B cell (primary cell): Measurements from ENCODE around the gene QRSL1. TPM values are rescaled to one million over a fixed set of nuclear protein-coding genes. Genes with fewer than 3 reads are reported as not detected.

ENCODE experiments used
- ATAC-seq: fragments of 200-7000 bp; cut with Tn5 transposase; one replicate; pipeline ENCODE4 v1.10.0; 2021; ENCODE audit warnings: low read depth, mild to moderate bottlenecking, moderate number of reproducible peaks, moderate library complexity
- CTCF ChIA-PET: fragments of 350-600 bp; sonication (Branson Sonifier 250); formaldehyde crosslinking; loops from one replicate; lab custom pipeline; 2021; ENCODE audit warnings: antibody characterized with exemption, inconsistent platforms; lab: Charles Lee
- POLR2A ChIA-PET: fragments of 350-600 bp; sonication (Branson Sonifier 250); formaldehyde crosslinking; loops from one replicate; lab custom pipeline; 2021; ENCODE audit warnings: antibody characterized with exemption; lab: Charles Lee
- DNase-seq: peaks from one replicate; pipeline ENCODE4 v3.0.0; 2013
- H2AFZ ChIP-seq: 2 replicates; pipeline ENCODE4 v1.6.1; 2012; ENCODE audit warnings: mild to moderate bottlenecking, low read depth, low read length; ENCODE audit not compliant: insufficient read depth, poor library complexity, severe bottlenecking
- H3K27ac ChIP-seq, 2 donors: 1 replicate in 1 of 2; 2 replicates in 1 of 2; pipeline ENCODE4 v1.5.1; 2012 to 2013; ENCODE audit warnings: low read length in 2 of 2, mild to moderate bottlenecking in 2 of 2, moderate library complexity in 1 of 2
- H3K27me3 ChIP-seq, 4 experiments: fragments of 200-600 bp in 1 of 4; sonication (generic) in 1 of 4; replicated peaks in 1 of 4; 1 replicate in 2 of 4; 2 replicates in 2 of 4; pipeline versions ENCODE4 v1.6.1 to v1.7.0; 2013 to 2016; ENCODE audit warnings: low read length in 3 of 4, mild to moderate bottlenecking in 2 of 4, mixed read lengths in 1 of 4, moderate library complexity in 1 of 4; ENCODE audit not compliant: insufficient read depth in 4 of 4, control insufficient read depth in 3 of 4; ENCODE audit errors: control extremely low read depth in 1 of 4
- H3K36me3 ChIP-seq, 2 experiments: replicated peaks in 1 of 2; 1 replicate in 1 of 2; 2 replicates in 1 of 2; pipeline versions ENCODE4 v1.6.1 to v1.7.1; 2013; ENCODE audit warnings: low read length in 1 of 2; ENCODE audit not compliant: insufficient read depth in 2 of 2, control insufficient read depth in 1 of 2; ENCODE audit errors: control extremely low read depth in 1 of 2, extremely low read depth in 1 of 2
- H3K4me1 ChIP-seq, 2 donors: fragments of 200-600 bp in 1 of 2; sonication (generic) in 1 of 2; 1 replicate in 1 of 2; 2 replicates in 1 of 2; pipeline versions ENCODE4 v1.5.1 to v1.6.1; 2013 to 2017; ENCODE audit warnings: low read length in 2 of 2; ENCODE audit not compliant: control insufficient read depth in 2 of 2, insufficient read depth in 2 of 2
- H3K4me2 ChIP-seq: replicated peaks from 2 replicates; pipeline ENCODE3; 2012; ENCODE audit warnings: mild to moderate bottlenecking, low read depth, low read length; ENCODE audit not compliant: poor library complexity, severe bottlenecking
- H3K4me3 ChIP-seq, 5 experiments: fragments of 200-600 bp in 1 of 5; sonication (generic) in 1 of 5; 1 replicate in 3 of 5; 2 replicates in 2 of 5; pipeline versions ENCODE4 v1.5.1 to v1.7.0; 2011 to 2016; ENCODE audit warnings: low read length in 4 of 5, mild to moderate bottlenecking in 4 of 5, low read depth in 2 of 5, control low read depth in 1 of 5, moderate library complexity in 1 of 5; ENCODE audit not compliant: insufficient read depth in 1 of 5; ENCODE audit errors: control extremely low read depth in 1 of 5, extremely low read depth in 1 of 5
- H3K79me2 ChIP-seq: fragments of 200-600 bp; sonication (generic); one replicate; pipeline ENCODE4 v1.6.0; 2016; ENCODE audit warnings: low read length; ENCODE audit not compliant: control insufficient read depth, insufficient read depth
- H3K9ac ChIP-seq: fragments of 200-600 bp; sonication (generic); 2 replicates; pipeline ENCODE4 v1.6.1; 2017; ENCODE audit warnings: mild to moderate bottlenecking, low read length, moderate library complexity
- H3K9me3 ChIP-seq, 3 donors: one replicate each; pipeline versions ENCODE4 v1.6.1 to v1.7.1; 2013; ENCODE audit warnings: low read length in 2 of 3; ENCODE audit not compliant: control insufficient read depth in 2 of 3, insufficient read depth in 1 of 3; ENCODE audit errors: control extremely low read depth in 1 of 3
- H4K20me1 ChIP-seq: 2 replicates; pipeline ENCODE4 v1.6.0; 2012; ENCODE audit warnings: mild to moderate bottlenecking, low read length; ENCODE audit not compliant: insufficient read depth, control insufficient read depth, poor library complexity, severe bottlenecking
- H3K27ac Mint-ChIP-seq: one replicate; pipeline ENCODE4 v1.8.0; 2021; ENCODE audit warnings: mixed read lengths
- H3K27me3 Mint-ChIP-seq: one replicate; pipeline ENCODE4 v1.8.0; 2021; ENCODE audit warnings: mixed read lengths
- H3K4me1 Mint-ChIP-seq: one replicate; pipeline ENCODE4 v1.8.0; 2021; ENCODE audit warnings: mixed read lengths
- H3K4me3 Mint-ChIP-seq: one replicate; pipeline ENCODE4 v1.8.0; 2021; ENCODE audit warnings: mixed read lengths
- H3K9me3 Mint-ChIP-seq: one replicate; pipeline ENCODE4 v1.8.0; 2022; ENCODE audit warnings: mixed read lengths; ENCODE audit not compliant: insufficient read depth
- CTCF ChIP-seq: fragments of 200-600 bp; IDR thresholded peaks from one replicate; pipeline ENCODE4 v1.8.0; 2022; ENCODE audit warnings: antibody characterized with exemption, mild to moderate bottlenecking
- EZH2 ChIP-seq: IDR thresholded peaks from 2 replicates; pipeline ENCODE4 v1.6.1; 2012; ENCODE audit warnings: borderline replicate concordance, low read depth, mild to moderate bottlenecking, moderate library complexity, low read length; ENCODE audit not compliant: insufficient read depth, poor library complexity, severe bottlenecking
- WGBS: methylation state at CpG from one replicate; pipeline ENCODE4 v1.1.5; 2013; ENCODE audit warnings: missing lambda C conversion rate; ENCODE audit not compliant: insufficient coverage; 5-methylcytosine and 5-hydroxymethylcytosine counted together
- intact Hi-C: fragments of 100-400 bp; cut with micrococcal nuclease; formaldehyde crosslinking; loops from one replicate; pipeline ENCODE4 v1.10.0; 2022
- polyA plus RNA-seq: library from polyadenylated mRNA; depleted of rRNA; stranded (reverse); fragments of >200 nt; gene quantifications from 2 replicates; pipeline ENCODE4 v1.2.3, GENCODE V29; 2012
- total RNA-seq, 2 donors: library from RNA; stranded (reverse); fragments of 120-200 nt in 1 of 2; gene quantifications; 1 replicate in 1 of 2; 2 replicates in 1 of 2; pipeline versions ENCODE4 v1.2.3 to v1.2.4, GENCODE V29; 2013 to 2022

Gene QRSL1
- total and polyA plus RNA-seq, 2 donors (not counting 1 experiment from before 2014, with no cell fraction given), result 36.9 to 38.5 TPM

- Histone ChIP-seq H2AFZ (no peak overlapping the region), H3K9me3 (peaks cover 0 to 4% (median 0%) of the 10 kb centered on the region in 3 donors), H3K4me1 (no peaks in the 10 kb centered on the region), H4K20me1 (no peaks in the 10 kb centered on the region), H3K36me3 (peaks cover 4 to 16% of the 10 kb centered on the region in 2 experiments), H3K4me2 (no peak overlapping the region), H3K9ac (no peak overlapping the region), H3K27me3 (no peaks in the 10 kb centered on the region), H3K27ac (no peak overlapping the region), H3K4me3 (no peak overlapping the region), H3K79me2 (peaks cover 10% of the 10 kb centered on the region)
- no peak for TF ChIP-seq EZH2
- TF ChIP-seq CTCF, result no peak
- DNase-seq, result no peak
- H3K4me1 Mint-ChIP-seq, result no peaks in the 10 kb centered on the region
- no peaks in the 10 kb centered on the region for H3K9me3 Mint-ChIP-seq
- 100% methylated on average over 1 of the region's 2 CpGs for WGBS
- H3K27ac Mint-ChIP-seq, result no peak overlapping the region
- ChIA-PET CTCF (no interaction called here), POLR2A (no interaction called here)
- no peak overlapping the region for H3K4me3 Mint-ChIP-seq
- no peaks in the 10 kb centered on the region for H3K27me3 Mint-ChIP-seq
- ATAC-seq, result no peak
- intact Hi-C loops, result no loop called here
Measured at GRCh38 chr6:106600329-106600728, 29.0 kb upstream of the QRSL1 start.

- Mint-ChIP-seq H3K27ac (no peak overlapping the region), H3K4me3 (no peak overlapping the region), H3K4me1 (peaks cover 43% of the 10 kb centered on the region), H3K9me3 (no peaks in the 10 kb centered on the region), H3K27me3 (no peaks in the 10 kb centered on the region)
- TF ChIP-seq CTCF (peak; percentile 92), EZH2 (no peak)
- DNase-seq (peak; percentile 85), ATAC-seq (peak; percentile 89)
- H3K9me3 ChIP-seq, result no peaks in the 10 kb centered on the region
- no peak overlapping the region for H3K4me2 ChIP-seq
- CTCF ChIA-PET, result interaction anchor here (0.6 to 9.1 kb wide), 38 partner anchors 14 to 390 kb away, joined by 3 to 229 read pairs (median 5); partner anchors contain the start of genes CD24, QRSL1 and RTN4IP1
- H3K36me3 ChIP-seq, result peaks cover 6 to 7% of the 10 kb centered on the region in 2 experiments
- peaks cover 25 to 40% of the 10 kb centered on the region in 2 donors for H3K4me1 ChIP-seq
- 0% methylated on average over 1 of the region's 2 CpGs for WGBS
- peaks cover 45% of the 10 kb centered on the region for H3K79me2 ChIP-seq
- POLR2A ChIA-PET, result interaction anchor here (0.6 kb wide), 1 partner anchor 42 kb away, joined by 3 read pairs; no protein-coding TSS in a partner anchor
- H3K27me3 ChIP-seq, result no peaks in the 10 kb centered on the region
- H3K9ac ChIP-seq, result no peak overlapping the region
- H2AFZ ChIP-seq, result no peak overlapping the region
- intact Hi-C loops, result loop anchor here (1.0 to 5.0 kb wide), 8 partner anchors 41 to 371 kb away; no protein-coding TSS in a partner anchor
- H3K4me3 ChIP-seq, result no peak overlapping the region
- no peaks in the 10 kb centered on the region for H4K20me1 ChIP-seq
- H3K27ac ChIP-seq, result no peak overlapping the region
Measured at GRCh38 chr6:106608080-106608668, 21.2 kb upstream of the QRSL1 start.
